Measurements from ENCODE around the gene SLC6A7. TPM values are rescaled to one million over a fixed set of nuclear protein-coding genes. Genes with fewer than 3 reads are reported as not detected.

Gene SLC6A7
- total RNA-seq, 4 donors from 2014 or later, result not detected

DNA sequence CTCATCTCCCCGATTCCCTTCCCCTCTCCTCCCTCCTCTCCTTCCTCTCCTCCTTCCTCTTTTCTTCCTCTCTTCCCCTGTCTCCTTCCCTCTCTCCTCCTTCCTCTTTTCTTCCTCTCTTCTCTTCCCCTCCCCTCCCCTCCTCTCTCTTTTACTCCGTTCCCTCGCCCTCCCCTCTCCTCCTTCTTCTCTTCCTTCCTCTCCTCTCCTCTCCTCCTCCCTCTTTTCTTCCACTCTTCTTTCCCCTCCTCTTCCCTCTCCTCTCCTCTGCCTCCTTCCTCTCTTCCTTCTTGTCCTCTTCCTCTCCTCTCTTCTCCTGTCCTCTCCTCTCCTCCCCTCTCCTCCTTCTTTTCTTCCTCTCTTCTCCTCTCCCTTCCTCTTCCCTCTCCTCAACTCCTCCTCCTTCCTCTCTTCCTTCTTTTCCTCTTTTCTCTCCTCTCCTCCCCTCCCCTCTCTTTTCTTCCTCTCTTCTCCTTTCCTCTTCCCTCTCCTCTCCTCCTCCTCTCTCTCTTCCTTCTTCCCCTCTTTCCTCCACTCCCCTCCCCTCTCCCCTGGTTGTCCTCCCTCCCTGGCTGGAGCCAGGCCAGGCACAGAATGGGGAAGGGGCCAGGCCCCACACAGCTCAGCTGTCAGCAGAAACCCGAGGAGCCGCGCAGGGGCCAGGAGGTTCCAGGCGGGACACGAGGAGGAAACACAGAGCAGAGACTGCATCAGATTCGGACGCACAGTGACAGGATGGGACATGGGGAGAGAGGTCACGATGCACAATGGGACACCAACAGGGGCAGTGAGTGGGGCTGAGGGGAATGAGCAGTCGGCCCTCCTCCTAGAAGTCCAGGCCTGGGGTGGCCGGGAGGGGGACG is 51.7 kb downstream of the SLC6A7 start:
- TF ChIP-seq CTCF (IDR thresholded peaks at IDR 0.05), result no peak
- ATAC-seq (ENCODE audit: low FRiP score) (no peak), DNase-seq (ENCODE audit: low spot score) (no peak)

GRCh38 chr5:150242251-150242894 is 52.5 kb downstream of the SLC6A7 start:
- ATAC-seq (ENCODE audit: low FRiP score) (no peak), DNase-seq (ENCODE audit: low spot score) (no peak)
- no peak for TF ChIP-seq CTCF (IDR thresholded peaks at IDR 0.05)

DNA sequence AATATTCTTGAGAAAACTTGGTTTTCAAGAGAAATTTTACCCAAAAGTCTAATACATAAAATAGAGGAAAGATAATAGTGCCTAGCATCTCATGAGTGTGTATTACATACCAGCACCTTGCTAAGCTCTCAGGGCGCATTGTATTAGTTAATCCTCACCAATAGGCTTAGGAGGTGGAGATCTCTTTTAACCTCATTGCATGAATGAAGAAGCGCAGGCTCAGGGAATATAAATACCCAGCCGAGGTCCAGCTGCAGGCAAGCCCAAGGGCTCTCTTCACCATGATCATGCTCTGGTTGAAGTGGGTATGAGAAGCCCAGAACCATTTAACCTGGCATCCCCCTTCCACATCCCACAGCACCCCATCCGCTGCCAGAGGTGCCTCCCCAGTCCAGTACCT is 53.7 kb downstream of the SLC6A7 start:
- no peak for ATAC-seq (ENCODE audit: low FRiP score)
- TF ChIP-seq CTCF (IDR thresholded peaks at IDR 0.05), result no peak
- no peak for DNase-seq (ENCODE audit: low spot score)

- ATAC-seq (ENCODE audit: low FRiP score) (no peak), DNase-seq (ENCODE audit: low spot score) (no peak)
- TF ChIP-seq CTCF (IDR thresholded peaks at IDR 0.05), result no peak
Observed at GRCh38 chr5:150244209-150244608, 54.3 kb downstream of the SLC6A7 start.

DNA sequence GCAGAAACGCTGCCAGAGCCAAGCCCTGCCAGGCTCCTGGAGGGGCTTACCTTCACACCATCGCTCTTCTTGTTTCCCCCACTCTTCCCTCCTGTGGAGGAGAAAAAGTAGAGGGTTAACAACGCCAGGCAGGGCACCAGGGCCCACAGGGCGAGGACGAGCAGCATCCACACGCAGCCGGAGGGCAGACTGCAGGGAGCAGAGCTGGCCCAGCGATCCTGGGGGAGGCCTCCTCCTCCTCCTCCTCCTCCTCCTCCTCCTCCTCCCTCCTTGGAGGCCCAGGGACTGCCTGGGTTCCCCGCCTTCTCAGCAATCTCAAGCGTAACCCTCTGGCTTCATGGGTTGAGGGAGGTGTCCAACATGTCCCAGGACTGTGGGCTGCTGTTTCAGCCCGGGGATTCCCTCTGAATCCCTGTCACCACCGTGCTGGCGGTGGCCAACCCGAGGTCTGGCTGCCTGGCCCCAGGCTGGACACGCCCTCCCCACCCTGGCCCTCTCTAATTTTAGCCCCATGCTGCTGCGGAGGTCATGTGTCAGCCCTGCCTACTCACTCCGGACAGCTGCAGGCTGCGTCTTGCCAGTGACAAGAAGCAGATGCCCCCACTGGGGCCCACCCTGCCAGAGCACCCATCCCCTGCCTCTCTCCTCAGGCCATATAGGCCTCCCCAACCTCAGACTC is 55.4 kb downstream of the SLC6A7 start:
- no peak for DNase-seq (ENCODE audit: low spot score)
- TF ChIP-seq CTCF (IDR thresholded peaks at IDR 0.05), result no peak
- ATAC-seq (ENCODE audit: low FRiP score), result peak; percentile 39

GRCh38 chr5:150245808-150246207 is 55.9 kb downstream of the SLC6A7 start:
- TF ChIP-seq CTCF (IDR thresholded peaks at IDR 0.05), result no peak
- no peak for ATAC-seq (ENCODE audit: low FRiP score)

More at GRCh38 chr5:150245808-150246207, 55.9 kb downstream of the SLC6A7 start:
- no peak for DNase-seq (ENCODE audit: low spot score)

Data from omental fat pad (tissue), 4 donors.